Epithelial cell of esophagus (primary cell): Measurements from ENCODE around the gene TRIM65.

Experiments used
- DNase-seq: peaks from one replicate; pipeline ENCODE4 v3.0.0; 2010; ENCODE audit warnings: low read depth
- H3K4me3 ChIP-seq: 2 replicates; pipeline ENCODE4 v1.5.1; 2011; ENCODE audit warnings: mild to moderate bottlenecking, low read length, control low read depth
- TF ChIP-seq, protein P1 (sequence below): IDR thresholded peaks from 2 replicates; pipeline ENCODE4 v1.5.1; 2011; ENCODE audit warnings: low read depth, mild to moderate bottlenecking, low read length, control low read depth, inconsistent platforms; ENCODE audit not compliant: insufficient read depth; ENCODE audit errors: missing control alignments

TRIM65 gene

DNA sequence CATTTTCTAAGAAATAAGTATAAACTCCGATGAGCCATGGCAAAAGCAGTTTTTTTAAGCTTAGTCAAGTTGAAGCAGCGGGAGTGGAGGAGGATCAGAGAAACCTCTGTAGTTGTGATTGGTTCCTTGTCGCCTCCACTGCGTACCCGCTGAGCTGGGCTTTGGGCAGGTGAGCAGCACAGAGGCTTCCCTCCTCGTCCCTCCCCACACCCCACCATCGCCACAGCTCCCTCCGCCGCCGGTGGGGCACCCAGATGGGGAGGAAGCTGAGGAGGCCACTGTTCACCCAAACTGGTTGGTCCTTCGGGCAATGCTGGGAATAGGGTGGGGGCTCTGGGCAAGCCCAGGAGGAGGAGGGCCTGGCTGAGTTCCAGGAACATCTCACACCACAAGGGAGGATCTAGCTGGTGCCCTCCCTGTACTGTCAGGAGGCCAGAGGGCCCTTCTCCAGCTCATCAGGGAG lies 13.1 kb upstream of the TRIM65 start:
- peak; percentile 63 for DNase-seq
- no peak overlapping the region for H3K4me3 ChIP-seq
- TF ChIP-seq, protein P1, sequence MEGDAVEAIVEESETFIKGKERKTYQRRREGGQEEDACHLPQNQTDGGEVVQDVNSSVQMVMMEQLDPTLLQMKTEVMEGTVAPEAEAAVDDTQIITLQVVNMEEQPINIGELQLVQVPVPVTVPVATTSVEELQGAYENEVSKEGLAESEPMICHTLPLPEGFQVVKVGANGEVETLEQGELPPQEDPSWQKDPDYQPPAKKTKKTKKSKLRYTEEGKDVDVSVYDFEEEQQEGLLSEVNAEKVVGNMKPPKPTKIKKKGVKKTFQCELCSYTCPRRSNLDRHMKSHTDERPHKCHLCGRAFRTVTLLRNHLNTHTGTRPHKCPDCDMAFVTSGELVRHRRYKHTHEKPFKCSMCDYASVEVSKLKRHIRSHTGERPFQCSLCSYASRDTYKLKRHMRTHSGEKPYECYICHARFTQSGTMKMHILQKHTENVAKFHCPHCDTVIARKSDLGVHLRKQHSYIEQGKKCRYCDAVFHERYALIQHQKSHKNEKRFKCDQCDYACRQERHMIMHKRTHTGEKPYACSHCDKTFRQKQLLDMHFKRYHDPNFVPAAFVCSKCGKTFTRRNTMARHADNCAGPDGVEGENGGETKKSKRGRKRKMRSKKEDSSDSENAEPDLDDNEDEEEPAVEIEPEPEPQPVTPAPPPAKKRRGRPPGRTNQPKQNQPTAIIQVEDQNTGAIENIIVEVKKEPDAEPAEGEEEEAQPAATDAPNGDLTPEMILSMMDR = no peak

DNA sequence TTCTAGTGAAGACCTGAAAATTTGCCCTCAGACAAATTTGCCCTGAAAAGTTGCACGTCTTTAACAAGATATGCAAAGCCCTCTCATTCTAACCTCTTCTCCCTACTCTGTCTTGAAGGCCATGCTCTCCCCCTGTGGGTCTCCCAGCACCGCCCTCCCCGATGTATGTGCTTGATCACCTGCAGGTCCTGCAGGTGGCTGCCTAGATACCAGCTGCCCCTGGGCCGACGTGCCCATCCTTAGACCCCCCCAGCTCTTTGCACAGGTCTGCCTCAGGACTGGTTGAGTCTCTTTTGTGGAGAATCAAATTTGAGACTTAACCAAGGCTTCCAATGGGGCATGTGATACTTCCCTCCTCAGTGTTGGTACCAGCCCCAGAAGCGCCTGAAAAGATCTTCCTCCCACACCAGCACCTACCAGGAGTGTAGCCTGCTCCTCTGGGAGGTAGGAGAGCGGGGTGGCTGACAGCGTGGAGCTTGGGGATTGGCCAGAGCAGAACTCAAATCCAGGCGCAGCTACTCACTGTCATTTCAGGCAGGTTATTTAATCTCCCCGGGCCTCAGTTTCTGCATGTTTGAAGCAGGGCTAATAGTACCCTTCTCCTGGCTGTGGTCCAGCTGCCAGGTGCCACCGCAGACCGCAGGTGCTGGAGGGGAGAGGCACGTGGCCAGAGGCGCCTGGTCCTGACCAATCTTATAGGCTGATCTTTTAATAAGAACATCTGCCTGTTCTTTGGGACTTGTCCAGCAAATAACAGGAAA lies 12.5 kb upstream of the TRIM65 start:
- no peak for DNase-seq
- TF ChIP-seq, protein P1 = no peak
- H3K4me3 ChIP-seq = no peak overlapping the region

DNA sequence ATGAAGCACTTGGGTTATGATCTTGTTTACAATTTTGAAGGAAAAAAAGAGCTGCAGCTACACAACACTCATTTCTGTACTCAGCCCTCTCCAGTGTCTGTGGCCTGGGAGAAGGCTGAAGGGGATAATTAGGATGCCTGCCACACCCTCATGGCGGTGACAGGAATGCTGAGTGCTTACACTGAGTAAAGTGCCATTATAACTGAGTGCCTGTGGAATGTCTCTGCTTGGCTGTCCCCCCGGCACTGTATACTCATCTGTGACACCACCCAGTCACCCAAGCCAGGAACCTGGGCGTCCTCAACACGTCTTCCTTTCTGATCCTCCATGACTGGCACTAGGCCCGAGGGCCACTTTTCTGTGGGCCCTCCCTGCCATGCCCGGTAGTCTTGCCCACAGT lies 11.4 kb upstream of the TRIM65 start:
- TF ChIP-seq, protein P1 = no peak
- DNase-seq = no peak
- H3K4me3 ChIP-seq = no peak overlapping the region

DNA sequence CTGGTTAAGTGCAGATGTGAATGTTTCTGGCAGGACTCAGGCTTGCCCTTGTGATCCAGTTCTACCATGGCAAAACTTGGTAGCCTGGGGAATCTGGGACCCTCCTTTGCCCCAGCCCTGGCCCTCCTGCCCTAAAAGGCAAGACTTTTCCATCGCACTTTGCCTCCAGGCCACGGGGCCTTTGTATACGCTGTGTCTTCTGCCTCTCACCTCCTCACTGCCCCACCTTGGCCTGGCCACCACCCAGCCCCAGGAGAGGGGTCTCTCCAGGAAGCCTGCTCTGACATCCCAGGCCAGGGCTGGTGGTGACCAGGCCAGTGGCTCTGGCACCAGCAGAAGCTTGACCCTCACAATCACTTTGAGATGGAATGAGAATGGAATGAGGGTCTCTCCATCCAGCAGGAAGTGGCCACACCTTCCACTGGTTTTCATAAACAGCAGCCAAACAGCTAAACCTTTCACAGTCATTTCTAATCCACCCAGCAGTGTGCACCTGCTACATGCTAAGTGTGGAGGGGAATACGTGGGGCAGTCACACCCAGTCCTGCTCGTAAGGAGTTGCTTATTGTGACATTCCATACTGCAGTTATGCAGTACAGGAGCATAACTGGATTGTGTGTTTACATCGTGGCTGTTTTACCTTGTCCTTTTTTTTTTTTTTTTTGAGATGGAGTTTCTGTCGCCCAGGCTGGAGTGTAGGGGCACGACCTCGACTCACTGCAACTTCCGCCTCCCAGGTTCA lies 9.6 kb upstream of the TRIM65 start:
- TF ChIP-seq, protein P1 = no peak
- DNase-seq = peak; percentile 22
- H3K4me3 ChIP-seq = no peak overlapping the region

DNA sequence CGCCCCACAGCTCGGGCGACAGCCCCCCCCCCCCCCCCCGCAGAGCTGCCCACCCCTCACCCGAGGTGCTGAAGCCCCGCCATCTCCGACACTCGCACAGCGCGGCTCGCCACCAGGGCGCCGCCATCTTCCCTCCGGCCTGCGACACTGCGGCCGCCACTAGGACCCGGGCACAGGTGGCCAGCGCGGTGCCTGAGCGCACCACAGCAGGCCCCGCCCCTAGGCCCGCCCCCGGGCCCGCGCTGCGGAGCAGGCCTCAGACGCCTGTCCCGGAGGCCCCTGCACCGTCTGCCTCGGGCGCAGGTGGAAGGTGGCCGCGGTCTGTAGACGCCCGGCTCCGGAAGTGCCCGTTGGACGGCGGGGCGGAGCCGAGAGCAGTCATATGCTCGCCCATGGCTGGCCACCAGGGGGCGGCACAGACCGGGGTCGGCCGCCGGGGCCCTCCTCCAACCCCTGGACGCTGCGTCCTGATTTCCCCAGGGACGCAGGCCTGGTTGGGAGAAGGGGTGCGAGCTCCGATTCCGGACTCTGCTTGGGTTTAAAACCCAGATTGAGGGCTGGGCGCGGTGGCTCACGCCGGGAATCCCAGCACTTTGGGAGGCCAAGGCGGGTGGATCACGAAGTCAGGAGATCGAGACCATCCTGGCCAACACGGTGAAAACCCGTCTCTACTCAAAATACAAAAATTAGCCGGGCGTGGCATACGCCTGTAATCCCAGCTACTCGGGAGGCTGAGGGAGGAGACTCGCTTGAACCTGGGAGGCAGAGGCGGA lies 8.2 kb upstream of the TRIM65 start, which contains the start of gene MRPL38:
Gene MRPL38 (minus strand): TSS at position 136 of the 773 bp plus-strand sequence. CDS start 9 bp downstream, at position 127.
- DNase-seq = peak; percentile 96
- H3K4me3 ChIP-seq = peak within 1 kb of the TSS; percentile 67
- TF ChIP-seq, protein P1 = peak; percentile 74

DNA sequence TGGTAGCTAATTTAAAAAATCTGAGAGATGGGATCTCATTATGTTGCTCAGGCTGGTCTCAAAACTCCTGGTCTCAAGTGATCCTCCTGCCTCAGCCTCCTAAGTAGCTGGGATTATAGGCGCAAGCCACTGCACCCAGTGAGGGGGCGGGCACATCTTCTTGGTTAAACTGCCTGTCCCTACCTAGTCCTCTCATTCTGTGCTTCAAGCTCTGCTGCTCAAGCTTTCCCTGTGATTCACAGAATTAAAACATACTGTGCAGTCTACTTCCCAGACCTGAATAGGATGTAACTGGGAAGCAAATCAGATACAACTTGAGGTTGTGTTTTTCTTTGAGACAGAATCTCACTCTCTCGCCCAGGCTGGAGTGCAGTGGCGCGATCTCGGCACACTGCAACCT lies 5.7 kb upstream of the TRIM65 start:
- TF ChIP-seq, protein P1 = no peak

More for the DNA sequence above, 5.7 kb upstream of the TRIM65 start:
- no peak overlapping the region for H3K4me3 ChIP-seq
- DNase-seq = no peak
